ENCODE measurements around the gene PLK3. TPM values are rescaled to one million over a fixed set of nuclear protein-coding genes. Genes with fewer than 3 reads are reported as not detected.

PLK3 gene
- total and polyA plus RNA-seq, 2 experiments from 2014 or later = 8.7 to 15.1 TPM

DNA sequence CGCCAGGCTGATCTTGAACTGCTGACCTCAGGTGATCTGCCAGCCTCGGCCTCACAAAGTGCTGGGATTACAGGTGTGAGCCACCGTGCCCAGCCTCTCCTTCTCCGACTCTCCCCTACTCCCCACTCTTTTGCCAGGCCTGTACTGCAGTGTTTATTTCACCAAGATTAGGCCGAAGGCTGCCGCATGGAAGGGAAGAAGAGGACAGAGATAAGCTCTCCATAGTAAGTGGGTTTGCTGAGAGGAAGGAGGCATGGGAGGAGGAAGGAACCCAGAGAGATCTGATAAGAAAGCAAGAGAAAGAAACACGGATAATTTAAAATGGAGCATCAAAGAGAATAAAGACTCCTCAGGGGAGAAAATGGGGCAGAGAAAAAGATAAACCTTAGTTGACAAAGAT, 34.2 kb downstream of the PLK3 start:
- no peak overlapping the region for H3K4me3 Mint-ChIP-seq
- DNase-seq (ENCODE audit: low spot score) = no peak
- Histone ChIP-seq H3K4me2 (no peak overlapping the region), H3K27me3 (ENCODE audit: insufficient read depth) (no peaks in the 10 kb centered on the region), H3K27ac (ENCODE audit: low read depth) (no peak overlapping the region), H3F3A (replicated peaks; ENCODE audit: low read depth) (no peaks in the 10 kb centered on the region), H2AFZ (no peak overlapping the region), H4K20me1 (replicated peaks; ENCODE audit: insufficient read depth) (no peaks in the 10 kb centered on the region), H3K9me2 (ENCODE audit: insufficient read depth) (no peaks in the 10 kb centered on the region), H3K4me1 (ENCODE audit: insufficient read depth) (no peaks in the 10 kb centered on the region; the same call in 1 of the 2 replicates), H3K4me3 (no peak overlapping the region), H3K79me2 (replicated peaks; ENCODE audit: insufficient read depth) (no peaks in the 10 kb centered on the region), H3K36me3 (ENCODE audit: insufficient read depth) (no peaks in the 10 kb centered on the region)
- TF ChIP-seq, protein P1, sequence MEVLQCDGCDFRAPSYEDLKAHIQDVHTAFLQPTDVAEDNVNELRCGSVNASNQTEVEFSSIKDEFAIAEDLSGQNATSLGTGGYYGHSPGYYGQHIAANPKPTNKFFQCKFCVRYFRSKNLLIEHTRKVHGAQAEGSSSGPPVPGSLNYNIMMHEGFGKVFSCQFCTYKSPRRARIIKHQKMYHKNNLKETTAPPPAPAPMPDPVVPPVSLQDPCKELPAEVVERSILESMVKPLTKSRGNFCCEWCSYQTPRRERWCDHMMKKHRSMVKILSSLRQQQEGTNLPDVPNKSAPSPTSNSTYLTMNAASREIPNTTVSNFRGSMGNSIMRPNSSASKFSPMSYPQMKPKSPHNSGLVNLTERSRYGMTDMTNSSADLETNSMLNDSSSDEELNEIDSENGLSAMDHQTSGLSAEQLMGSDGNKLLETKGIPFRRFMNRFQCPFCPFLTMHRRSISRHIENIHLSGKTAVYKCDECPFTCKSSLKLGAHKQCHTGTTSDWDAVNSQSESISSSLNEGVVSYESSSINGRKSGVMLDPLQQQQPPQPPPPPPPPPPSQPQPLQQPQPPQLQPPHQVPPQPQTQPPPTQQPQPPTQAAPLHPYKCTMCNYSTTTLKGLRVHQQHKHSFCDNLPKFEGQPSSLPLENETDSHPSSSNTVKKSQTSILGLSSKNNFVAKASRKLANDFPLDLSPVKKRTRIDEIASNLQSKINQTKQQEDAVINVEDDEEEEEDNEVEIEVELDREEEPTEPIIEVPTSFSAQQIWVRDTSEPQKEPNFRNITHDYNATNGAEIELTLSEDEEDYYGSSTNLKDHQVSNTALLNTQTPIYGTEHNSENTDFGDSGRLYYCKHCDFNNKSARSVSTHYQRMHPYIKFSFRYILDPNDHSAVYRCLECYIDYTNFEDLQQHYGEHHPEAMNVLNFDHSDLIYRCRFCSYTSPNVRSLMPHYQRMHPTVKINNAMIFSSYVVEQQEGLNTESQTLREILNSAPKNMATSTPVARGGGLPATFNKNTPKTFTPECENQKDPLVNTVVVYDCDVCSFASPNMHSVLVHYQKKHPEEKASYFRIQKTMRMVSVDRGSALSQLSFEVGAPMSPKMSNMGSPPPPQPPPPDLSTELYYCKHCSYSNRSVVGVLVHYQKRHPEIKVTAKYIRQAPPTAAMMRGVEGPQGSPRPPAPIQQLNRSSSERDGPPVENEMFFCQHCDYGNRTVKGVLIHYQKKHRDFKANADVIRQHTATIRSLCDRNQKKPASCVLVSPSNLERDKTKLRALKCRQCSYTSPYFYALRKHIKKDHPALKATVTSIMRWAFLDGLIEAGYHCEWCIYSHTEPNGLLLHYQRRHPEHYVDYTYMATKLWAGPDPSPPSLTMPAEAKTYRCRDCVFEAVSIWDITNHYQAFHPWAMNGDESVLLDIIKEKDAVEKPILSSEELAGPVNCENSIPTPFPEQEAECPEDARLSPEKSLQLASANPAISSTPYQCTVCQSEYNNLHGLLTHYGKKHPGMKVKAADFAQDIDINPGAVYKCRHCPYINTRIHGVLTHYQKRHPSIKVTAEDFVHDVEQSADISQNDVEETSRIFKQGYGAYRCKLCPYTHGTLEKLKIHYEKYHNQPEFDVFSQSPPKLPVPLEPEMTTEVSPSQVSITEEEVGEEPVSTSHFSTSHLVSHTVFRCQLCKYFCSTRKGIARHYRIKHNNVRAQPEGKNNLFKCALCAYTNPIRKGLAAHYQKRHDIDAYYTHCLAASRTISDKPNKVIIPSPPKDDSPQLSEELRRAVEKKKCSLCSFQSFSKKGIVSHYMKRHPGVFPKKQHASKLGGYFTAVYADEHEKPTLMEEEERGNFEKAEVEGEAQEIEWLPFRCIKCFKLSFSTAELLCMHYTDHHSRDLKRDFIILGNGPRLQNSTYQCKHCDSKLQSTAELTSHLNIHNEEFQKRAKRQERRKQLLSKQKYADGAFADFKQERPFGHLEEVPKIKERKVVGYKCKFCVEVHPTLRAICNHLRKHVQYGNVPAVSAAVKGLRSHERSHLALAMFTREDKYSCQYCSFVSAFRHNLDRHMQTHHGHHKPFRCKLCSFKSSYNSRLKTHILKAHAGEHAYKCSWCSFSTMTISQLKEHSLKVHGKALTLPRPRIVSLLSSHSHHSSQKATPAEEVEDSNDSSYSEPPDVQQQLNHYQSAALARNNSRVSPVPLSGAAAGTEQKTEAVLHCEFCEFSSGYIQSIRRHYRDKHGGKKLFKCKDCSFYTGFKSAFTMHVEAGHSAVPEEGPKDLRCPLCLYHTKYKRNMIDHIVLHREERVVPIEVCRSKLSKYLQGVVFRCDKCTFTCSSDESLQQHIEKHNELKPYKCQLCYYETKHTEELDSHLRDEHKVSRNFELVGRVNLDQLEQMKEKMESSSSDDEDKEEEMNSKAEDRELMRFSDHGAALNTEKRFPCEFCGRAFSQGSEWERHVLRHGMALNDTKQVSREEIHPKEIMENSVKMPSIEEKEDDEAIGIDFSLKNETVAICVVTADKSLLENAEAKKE (CRISPR knock-in tag; IDR thresholded peaks at IDR 0.05) = no peak
- TF ChIP-seq NANOG (IDR thresholded peaks at IDR 0.05; ENCODE audit: borderline replicate concordance) (no peak), ZNF114 (CRISPR knock-in tag; IDR thresholded peaks at IDR 0.05) (no peak), EZH2phosphoT487 (IDR thresholded peaks at IDR 0.05; ENCODE audit: unreplicated experiment) (no peak), CREB1 (CRISPR knock-in tag; IDR thresholded peaks at IDR 0.05; ENCODE audit: low read depth) (no peak), CTCF (conservative IDR thresholded peaks at IDR 0.05; ENCODE audit: low read depth in 2 of 2) (no peak), POLR2AphosphoS5 (IDR thresholded peaks at IDR 0.05; ENCODE audit: low read depth) (no peak), EZH2 (IDR thresholded peaks at IDR 0.05; ENCODE audit: low read depth, unreplicated experiment) (no peak), ZNF331 (CRISPR knock-in tag; IDR thresholded peaks at IDR 0.05; ENCODE audit: low read depth) (no peak), JUNB (IDR thresholded peaks at IDR 0.05; ENCODE audit: unreplicated experiment) (no peak), STAT1 (IDR thresholded peaks at IDR 0.05; ENCODE audit: unreplicated experiment) (no peak)
- TF ChIP-seq, protein P2, sequence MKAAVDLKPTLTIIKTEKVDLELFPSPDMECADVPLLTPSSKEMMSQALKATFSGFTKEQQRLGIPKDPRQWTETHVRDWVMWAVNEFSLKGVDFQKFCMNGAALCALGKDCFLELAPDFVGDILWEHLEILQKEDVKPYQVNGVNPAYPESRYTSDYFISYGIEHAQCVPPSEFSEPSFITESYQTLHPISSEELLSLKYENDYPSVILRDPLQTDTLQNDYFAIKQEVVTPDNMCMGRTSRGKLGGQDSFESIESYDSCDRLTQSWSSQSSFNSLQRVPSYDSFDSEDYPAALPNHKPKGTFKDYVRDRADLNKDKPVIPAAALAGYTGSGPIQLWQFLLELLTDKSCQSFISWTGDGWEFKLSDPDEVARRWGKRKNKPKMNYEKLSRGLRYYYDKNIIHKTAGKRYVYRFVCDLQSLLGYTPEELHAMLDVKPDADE (IDR thresholded peaks at IDR 0.05) = no peak
- TF ChIP-seq, protein P3, sequence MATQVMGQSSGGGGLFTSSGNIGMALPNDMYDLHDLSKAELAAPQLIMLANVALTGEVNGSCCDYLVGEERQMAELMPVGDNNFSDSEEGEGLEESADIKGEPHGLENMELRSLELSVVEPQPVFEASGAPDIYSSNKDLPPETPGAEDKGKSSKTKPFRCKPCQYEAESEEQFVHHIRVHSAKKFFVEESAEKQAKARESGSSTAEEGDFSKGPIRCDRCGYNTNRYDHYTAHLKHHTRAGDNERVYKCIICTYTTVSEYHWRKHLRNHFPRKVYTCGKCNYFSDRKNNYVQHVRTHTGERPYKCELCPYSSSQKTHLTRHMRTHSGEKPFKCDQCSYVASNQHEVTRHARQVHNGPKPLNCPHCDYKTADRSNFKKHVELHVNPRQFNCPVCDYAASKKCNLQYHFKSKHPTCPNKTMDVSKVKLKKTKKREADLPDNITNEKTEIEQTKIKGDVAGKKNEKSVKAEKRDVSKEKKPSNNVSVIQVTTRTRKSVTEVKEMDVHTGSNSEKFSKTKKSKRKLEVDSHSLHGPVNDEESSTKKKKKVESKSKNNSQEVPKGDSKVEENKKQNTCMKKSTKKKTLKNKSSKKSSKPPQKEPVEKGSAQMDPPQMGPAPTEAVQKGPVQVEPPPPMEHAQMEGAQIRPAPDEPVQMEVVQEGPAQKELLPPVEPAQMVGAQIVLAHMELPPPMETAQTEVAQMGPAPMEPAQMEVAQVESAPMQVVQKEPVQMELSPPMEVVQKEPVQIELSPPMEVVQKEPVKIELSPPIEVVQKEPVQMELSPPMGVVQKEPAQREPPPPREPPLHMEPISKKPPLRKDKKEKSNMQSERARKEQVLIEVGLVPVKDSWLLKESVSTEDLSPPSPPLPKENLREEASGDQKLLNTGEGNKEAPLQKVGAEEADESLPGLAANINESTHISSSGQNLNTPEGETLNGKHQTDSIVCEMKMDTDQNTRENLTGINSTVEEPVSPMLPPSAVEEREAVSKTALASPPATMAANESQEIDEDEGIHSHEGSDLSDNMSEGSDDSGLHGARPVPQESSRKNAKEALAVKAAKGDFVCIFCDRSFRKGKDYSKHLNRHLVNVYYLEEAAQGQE (IDR thresholded peaks at IDR 0.05; ENCODE audit: unreplicated experiment) = no peak
- H3K27ac Mint-ChIP-seq = no peak overlapping the region
- no peaks in the 10 kb centered on the region for H3K9me3 Mint-ChIP-seq
- H3K27me3 Mint-ChIP-seq (ENCODE audit: insufficient read depth, low read depth, poor library complexity) = peaks cover 5% of the 10 kb centered on the region
- ATAC-seq = no peak
- H3K36me3 Mint-ChIP-seq (ENCODE audit: low read depth) = no peaks in the 10 kb centered on the region
- H3K4me1 Mint-ChIP-seq = peaks cover 15% of the 10 kb centered on the region; the same call in 2 of the 3 replicates

All from GM23338 (cell line).